Measurements from ENCODE around the gene MIEN1.
"Not testable (repeated sequence)": the region's sequence is repeated elsewhere in the genome, so short reads cannot be mapped to it uniquely, and the experiment has no call there.

The MIEN1 gene

DNA sequence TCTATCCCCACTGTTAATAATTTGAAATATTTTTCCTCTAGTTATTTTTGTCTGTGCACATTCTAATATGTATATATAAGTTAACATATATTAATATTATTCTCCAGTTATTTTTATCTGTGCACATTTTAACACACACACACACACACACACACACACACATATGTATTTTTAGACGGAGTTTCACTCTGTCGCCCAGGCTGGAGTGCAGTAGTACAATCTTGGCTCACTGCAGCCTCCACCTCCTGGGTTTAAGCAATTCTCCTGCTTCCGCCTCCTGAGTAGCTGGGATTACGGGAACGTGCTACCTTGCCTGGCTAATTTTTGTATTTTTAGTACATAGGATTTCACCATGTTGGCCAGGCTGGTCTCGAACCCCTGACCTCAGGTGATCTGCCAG, 12.7 kb downstream of the MIEN1 start:
- POLR2A ChIA-PET (ENCODE audit: low non-redundant PET), result no interaction called here
- TF ChIP-seq, protein P1, sequence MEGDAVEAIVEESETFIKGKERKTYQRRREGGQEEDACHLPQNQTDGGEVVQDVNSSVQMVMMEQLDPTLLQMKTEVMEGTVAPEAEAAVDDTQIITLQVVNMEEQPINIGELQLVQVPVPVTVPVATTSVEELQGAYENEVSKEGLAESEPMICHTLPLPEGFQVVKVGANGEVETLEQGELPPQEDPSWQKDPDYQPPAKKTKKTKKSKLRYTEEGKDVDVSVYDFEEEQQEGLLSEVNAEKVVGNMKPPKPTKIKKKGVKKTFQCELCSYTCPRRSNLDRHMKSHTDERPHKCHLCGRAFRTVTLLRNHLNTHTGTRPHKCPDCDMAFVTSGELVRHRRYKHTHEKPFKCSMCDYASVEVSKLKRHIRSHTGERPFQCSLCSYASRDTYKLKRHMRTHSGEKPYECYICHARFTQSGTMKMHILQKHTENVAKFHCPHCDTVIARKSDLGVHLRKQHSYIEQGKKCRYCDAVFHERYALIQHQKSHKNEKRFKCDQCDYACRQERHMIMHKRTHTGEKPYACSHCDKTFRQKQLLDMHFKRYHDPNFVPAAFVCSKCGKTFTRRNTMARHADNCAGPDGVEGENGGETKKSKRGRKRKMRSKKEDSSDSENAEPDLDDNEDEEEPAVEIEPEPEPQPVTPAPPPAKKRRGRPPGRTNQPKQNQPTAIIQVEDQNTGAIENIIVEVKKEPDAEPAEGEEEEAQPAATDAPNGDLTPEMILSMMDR (conservative IDR thresholded peaks at IDR 0.05; ENCODE audit: low read depth), result no peak
- no peak overlapping the region for H3K27ac ChIP-seq
- no peak for DNase-seq (ENCODE audit: low spot score)
- CTCF ChIA-PET, result interaction anchor here (1.2 kb wide), 1 partner anchor 50 kb away, joined by 3 read pairs; the partner anchor contains the start of gene PNMT

DNA sequence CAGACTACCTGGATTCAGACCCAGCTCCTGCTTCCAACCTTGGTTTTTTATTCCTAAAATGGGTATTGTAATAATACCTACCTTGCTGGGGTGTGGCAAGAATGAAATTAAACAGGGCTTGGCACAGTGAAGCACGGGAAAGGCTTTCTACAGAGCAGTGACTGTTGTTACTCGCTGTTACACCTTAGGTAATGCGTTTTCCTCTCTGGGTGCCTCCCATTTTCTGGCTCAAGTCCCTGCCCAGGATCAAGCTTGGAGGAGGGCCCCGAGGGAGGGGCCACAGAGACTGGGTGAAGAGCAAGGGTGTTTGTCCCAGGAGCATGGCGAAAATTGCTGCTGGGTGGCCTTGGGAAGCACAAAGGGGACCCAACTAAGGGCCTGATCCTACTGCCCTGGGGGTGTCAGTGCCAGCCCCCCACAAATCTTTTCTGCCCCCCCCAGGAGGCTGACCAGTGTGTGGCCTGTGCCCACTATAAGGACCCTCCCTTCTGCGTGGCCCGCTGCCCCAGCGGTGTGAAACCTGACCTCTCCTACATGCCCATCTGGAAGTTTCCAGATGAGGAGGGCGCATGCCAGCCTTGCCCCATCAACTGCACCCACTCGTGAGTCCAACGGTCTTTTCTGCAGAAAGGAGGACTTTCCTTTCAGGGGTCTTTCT, 13.3 kb downstream of the MIEN1 start:
- CTCF ChIA-PET, result interaction anchor here (1.5 kb wide), 1 partner anchor 13 kb away, joined by 11 read pairs; no protein-coding TSS in a partner anchor
- H3K27ac ChIP-seq, result peak overlapping the region; percentile 68
- POLR2A ChIA-PET (ENCODE audit: low non-redundant PET), result interaction anchor here (0.6 kb wide), 1 partner anchor 904 kb away, joined by 5 read pairs; no protein-coding TSS in a partner anchor
- TF ChIP-seq, protein P1 (conservative IDR thresholded peaks at IDR 0.05; ENCODE audit: low read depth), result no peak
- DNase-seq (ENCODE audit: low spot score), result no peak

GRCh38 chr17:39716073-39716818, 14.1 kb downstream of the MIEN1 start:
- POLR2A ChIA-PET (ENCODE audit: low non-redundant PET), result interaction anchor here (0.6 kb wide), 1 partner anchor 35 kb away, joined by 4 read pairs; no protein-coding TSS in a partner anchor
- CTCF ChIA-PET, result interaction anchor here (0.8 to 1.5 kb wide), 2 partner anchors 10 to 13 kb away, joined by 3 to 11 read pairs; no protein-coding TSS in a partner anchor
- H3K27ac ChIP-seq, result peak overlapping the region; percentile 68
- TF ChIP-seq, protein P1 (conservative IDR thresholded peaks at IDR 0.05; ENCODE audit: low read depth), result no peak
- DNase-seq (ENCODE audit: low spot score), result no peak

- ChIA-PET POLR2A (ENCODE audit: low non-redundant PET) (no interaction called here), CTCF (interaction anchor here (0.8 to 1.2 kb wide), 2 partner anchors 10 to 47 kb away, joined by 3 to 4 read pairs; no protein-coding TSS in a partner anchor)
- TF ChIP-seq, protein P1 (conservative IDR thresholded peaks at IDR 0.05; ENCODE audit: low read depth), result no peak
- H3K27ac ChIP-seq, result peak overlapping the region; percentile 68
- DNase-seq (ENCODE audit: low spot score), result no peak
These were observed 14.8 kb downstream of the MIEN1 start for GRCh38 chr17:39715375-39716072.

DNA sequence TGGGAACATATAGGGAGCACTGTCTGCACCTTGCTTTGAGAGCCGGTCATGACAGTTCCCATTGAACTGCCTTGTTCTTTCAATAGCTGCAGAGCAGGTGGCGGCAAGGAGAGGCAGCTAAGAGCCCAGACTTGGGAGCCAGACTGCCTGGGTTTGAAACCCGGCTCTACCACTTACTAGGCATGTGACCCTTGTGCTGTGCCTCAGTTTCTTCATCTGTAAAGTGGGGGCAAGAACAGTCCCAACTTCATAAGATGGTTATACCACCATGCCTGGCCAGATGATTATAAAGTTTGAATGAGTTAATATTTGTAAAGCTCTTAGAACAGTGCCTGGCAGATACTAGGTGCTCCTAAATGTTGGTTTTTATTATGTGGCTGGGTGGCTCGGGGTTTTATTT, 16.1 kb downstream of the MIEN1 start:
- CTCF ChIA-PET, result no interaction called here
- no peak overlapping the region for H3K27ac ChIP-seq
- POLR2A ChIA-PET (ENCODE audit: low non-redundant PET), result no interaction called here
- no peak for DNase-seq (ENCODE audit: low spot score)
- TF ChIP-seq, protein P1 (conservative IDR thresholded peaks at IDR 0.05; ENCODE audit: low read depth), result no peak

GRCh38 chr17:39711851-39712250, 18.5 kb downstream of the MIEN1 start:
- DNase-seq (ENCODE audit: low spot score), result no peak
- TF ChIP-seq, protein P1 (conservative IDR thresholded peaks at IDR 0.05; ENCODE audit: low read depth), result no peak
- CTCF ChIA-PET, result no interaction called here
- POLR2A ChIA-PET (ENCODE audit: low non-redundant PET), result no interaction called here
- H3K27ac ChIP-seq, result no peak overlapping the region

DNA sequence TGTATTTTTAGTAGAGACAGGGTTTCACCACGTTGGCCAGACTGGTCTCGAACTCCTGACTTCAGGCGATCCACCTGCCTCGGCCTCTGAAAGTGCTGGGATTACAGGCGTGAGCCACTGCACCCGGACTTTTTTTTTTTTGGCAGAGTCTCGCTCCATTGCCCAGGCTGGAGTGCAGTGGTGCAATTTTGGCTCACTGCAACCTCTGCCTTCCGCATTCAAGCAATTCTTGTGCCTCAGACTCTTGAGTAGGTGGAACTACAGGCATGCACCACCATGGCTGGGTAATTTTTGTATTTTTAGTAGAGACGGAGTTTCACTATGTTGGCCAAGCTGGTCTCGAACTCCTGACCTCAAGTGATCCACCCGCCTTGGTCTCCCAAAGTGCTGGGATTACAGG, 19.3 kb downstream of the MIEN1 start:
- POLR2A ChIA-PET (ENCODE audit: low non-redundant PET); DNase-seq (ENCODE audit: low spot score); H3K27ac ChIP-seq: not testable (repeated sequence)
- CTCF ChIA-PET, result interaction anchor here (1.1 kb wide), 1 partner anchor 87 kb away, joined by 4 read pairs; no protein-coding TSS in a partner anchor

Measured in RWPE1 (cell line).